ENCODE data around the gene IL1A. TPM values are rescaled to one million over a fixed set of nuclear protein-coding genes. Genes with fewer than 3 reads are reported as not detected.

The IL1A gene
- total and polyA plus RNA-seq, 10 of the 15 experiments (the other 5 are each of a cell fraction or from before 2014, with no cell fraction given) = 0.10 to 8.7 (median 6.9) TPM

DNA sequence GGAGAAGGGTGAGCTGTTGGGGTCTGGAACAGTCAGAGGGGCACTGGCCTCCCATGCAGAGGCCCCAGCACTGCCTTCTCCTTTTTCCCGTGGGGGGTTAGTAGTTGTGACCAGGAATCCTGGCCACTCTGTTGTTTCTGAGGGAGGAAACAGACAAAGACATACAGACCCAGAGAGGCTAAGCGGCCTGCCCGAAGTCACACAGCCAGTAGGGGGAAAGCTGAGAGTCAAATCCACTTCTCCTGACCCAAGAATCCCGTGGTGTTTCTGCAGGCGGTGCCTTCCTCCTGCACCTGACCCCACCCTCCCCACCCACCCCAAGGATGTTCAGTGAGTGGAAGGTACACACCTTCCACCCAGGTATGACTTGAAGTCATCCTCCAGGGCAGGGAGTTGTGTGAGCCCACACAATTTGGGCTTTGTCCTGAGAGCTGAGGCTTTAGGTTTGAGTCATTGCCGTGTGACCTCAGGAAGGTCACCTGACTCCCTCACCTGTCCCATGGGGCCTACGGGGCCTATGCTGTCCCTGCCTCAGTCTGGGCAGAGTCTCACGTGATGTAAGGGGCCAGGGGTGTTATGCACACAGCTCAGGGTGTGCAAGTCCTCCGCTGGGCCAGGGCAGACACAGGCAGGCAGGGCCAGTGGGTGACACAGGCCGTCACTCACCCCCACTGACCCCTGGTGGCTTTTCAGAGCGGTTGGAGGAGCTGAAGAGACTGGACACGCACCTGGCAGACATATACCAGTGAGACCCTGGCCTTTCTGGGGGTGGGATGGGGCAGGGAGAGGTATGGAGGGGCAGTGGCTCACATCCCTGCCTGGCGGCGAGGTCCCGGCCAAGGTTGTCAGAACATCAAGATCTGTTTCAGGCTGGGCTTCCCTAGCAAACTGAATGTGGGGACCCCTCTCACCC lies 58.5 kb downstream of the IL1A start (continued):
- TF ChIP-seq, protein P1, sequence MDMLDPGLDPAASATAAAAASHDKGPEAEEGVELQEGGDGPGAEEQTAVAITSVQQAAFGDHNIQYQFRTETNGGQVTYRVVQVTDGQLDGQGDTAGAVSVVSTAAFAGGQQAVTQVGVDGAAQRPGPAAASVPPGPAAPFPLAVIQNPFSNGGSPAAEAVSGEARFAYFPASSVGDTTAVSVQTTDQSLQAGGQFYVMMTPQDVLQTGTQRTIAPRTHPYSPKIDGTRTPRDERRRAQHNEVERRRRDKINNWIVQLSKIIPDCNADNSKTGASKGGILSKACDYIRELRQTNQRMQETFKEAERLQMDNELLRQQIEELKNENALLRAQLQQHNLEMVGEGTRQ (IDR thresholded peaks at IDR 0.05; ENCODE audit: borderline replicate concordance, low read depth, low read length) = peak; percentile 80
- TF ChIP-seq, protein P2, sequence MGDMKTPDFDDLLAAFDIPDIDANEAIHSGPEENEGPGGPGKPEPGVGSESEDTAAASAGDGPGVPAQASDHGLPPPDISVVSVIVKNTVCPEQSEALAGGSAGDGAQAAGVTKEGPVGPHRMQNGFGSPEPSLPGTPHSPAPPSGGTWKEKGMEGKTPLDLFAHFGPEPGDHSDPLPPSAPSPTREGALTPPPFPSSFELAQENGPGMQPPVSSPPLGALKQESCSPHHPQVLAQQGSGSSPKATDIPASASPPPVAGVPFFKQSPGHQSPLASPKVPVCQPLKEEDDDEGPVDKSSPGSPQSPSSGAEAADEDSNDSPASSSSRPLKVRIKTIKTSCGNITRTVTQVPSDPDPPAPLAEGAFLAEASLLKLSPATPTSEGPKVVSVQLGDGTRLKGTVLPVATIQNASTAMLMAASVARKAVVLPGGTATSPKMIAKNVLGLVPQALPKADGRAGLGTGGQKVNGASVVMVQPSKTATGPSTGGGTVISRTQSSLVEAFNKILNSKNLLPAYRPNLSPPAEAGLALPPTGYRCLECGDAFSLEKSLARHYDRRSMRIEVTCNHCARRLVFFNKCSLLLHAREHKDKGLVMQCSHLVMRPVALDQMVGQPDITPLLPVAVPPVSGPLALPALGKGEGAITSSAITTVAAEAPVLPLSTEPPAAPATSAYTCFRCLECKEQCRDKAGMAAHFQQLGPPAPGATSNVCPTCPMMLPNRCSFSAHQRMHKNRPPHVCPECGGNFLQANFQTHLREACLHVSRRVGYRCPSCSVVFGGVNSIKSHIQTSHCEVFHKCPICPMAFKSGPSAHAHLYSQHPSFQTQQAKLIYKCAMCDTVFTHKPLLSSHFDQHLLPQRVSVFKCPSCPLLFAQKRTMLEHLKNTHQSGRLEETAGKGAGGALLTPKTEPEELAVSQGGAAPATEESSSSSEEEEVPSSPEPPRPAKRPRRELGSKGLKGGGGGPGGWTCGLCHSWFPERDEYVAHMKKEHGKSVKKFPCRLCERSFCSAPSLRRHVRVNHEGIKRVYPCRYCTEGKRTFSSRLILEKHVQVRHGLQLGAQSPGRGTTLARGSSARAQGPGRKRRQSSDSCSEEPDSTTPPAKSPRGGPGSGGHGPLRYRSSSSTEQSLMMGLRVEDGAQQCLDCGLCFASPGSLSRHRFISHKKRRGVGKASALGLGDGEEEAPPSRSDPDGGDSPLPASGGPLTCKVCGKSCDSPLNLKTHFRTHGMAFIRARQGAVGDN (IDR thresholded peaks at IDR 0.05) = peak; percentile 67; the same call in 1 of the 2 replicates
- TF ChIP-seq RB1 (IDR thresholded peaks at IDR 0.05; ENCODE audit: borderline replicate concordance) (no peak), BACH1 (IDR thresholded peaks at IDR 0.05; ENCODE audit: borderline replicate concordance) (peak; percentile 56; the same call in 1 of the 2 replicates), LARP7 (IDR thresholded peaks at IDR 0.05) (0 out of 2 replicates have a peak, but pooled peaks have one; percentile 12), PAX5 (IDR thresholded peaks at IDR 0.05; ENCODE audit: borderline replicate concordance, low read depth, low read length) (0 out of 2 replicates have a peak, but pooled peaks have one; percentile 16), YBX1 (IDR thresholded peaks at IDR 0.05) (no peak), EP300 (IDR thresholded peaks at IDR 0.05; ENCODE audit: borderline replicate concordance in 1 of 2, control insufficient read depth in 1 of 2, low read depth in 2 of 2, low read length in 2 of 2) (peak; percentile 72 to 75), GATAD2B (conservative IDR thresholded peaks at IDR 0.05; ENCODE audit: low read depth) (peak; percentile 28; the same call in 1 of the 2 replicates), BRCA1 (IDR thresholded peaks at IDR 0.05; ENCODE audit: low read depth, low read length) (no peak), MEF2B (IDR thresholded peaks at IDR 0.05; ENCODE audit: partially characterized antibody, poor library complexity, severe bottlenecking) (peak; percentile 91), RAD51 (IDR thresholded peaks at IDR 0.05) (peak; percentile 95), HDGF (IDR thresholded peaks at IDR 0.05) (peak; percentile 72)
- TF ChIP-seq, protein P3, sequence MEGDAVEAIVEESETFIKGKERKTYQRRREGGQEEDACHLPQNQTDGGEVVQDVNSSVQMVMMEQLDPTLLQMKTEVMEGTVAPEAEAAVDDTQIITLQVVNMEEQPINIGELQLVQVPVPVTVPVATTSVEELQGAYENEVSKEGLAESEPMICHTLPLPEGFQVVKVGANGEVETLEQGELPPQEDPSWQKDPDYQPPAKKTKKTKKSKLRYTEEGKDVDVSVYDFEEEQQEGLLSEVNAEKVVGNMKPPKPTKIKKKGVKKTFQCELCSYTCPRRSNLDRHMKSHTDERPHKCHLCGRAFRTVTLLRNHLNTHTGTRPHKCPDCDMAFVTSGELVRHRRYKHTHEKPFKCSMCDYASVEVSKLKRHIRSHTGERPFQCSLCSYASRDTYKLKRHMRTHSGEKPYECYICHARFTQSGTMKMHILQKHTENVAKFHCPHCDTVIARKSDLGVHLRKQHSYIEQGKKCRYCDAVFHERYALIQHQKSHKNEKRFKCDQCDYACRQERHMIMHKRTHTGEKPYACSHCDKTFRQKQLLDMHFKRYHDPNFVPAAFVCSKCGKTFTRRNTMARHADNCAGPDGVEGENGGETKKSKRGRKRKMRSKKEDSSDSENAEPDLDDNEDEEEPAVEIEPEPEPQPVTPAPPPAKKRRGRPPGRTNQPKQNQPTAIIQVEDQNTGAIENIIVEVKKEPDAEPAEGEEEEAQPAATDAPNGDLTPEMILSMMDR (IDR thresholded peaks at IDR 0.05 in 2 of 3, conservative IDR thresholded peaks at IDR 0.05 in 1 of 3; ENCODE audit: control insufficient read depth in 2 of 3, extremely low read depth in 1 of 3, insufficient read depth in 1 of 3, low read depth in 3 of 3, low read length in 3 of 3) = peak in 1 of 3 experiments; percentile 12; a peak in 2 of 6 replicates
- TF ChIP-seq, protein P4, sequence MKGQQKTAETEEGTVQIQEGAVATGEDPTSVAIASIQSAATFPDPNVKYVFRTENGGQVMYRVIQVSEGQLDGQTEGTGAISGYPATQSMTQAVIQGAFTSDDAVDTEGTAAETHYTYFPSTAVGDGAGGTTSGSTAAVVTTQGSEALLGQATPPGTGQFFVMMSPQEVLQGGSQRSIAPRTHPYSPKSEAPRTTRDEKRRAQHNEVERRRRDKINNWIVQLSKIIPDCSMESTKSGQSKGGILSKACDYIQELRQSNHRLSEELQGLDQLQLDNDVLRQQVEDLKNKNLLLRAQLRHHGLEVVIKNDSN (IDR thresholded peaks at IDR 0.05; ENCODE audit: borderline replicate concordance, extremely low read length, insufficient read depth, low read depth, low read length) = peak; percentile 83
- TF ChIP-seq, protein P5, sequence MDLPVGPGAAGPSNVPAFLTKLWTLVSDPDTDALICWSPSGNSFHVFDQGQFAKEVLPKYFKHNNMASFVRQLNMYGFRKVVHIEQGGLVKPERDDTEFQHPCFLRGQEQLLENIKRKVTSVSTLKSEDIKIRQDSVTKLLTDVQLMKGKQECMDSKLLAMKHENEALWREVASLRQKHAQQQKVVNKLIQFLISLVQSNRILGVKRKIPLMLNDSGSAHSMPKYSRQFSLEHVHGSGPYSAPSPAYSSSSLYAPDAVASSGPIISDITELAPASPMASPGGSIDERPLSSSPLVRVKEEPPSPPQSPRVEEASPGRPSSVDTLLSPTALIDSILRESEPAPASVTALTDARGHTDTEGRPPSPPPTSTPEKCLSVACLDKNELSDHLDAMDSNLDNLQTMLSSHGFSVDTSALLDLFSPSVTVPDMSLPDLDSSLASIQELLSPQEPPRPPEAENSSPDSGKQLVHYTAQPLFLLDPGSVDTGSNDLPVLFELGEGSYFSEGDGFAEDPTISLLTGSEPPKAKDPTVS (IDR thresholded peaks at IDR 0.05; ENCODE audit: low read depth, low read length) = no peak
- TF ChIP-seq, protein P6, sequence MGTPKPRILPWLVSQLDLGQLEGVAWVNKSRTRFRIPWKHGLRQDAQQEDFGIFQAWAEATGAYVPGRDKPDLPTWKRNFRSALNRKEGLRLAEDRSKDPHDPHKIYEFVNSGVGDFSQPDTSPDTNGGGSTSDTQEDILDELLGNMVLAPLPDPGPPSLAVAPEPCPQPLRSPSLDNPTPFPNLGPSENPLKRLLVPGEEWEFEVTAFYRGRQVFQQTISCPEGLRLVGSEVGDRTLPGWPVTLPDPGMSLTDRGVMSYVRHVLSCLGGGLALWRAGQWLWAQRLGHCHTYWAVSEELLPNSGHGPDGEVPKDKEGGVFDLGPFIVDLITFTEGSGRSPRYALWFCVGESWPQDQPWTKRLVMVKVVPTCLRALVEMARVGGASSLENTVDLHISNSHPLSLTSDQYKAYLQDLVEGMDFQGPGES (IDR thresholded peaks at IDR 0.05) = no peak

Data from GM12878 (cell line).